ENCODE results near the gene CD63. TPM values are rescaled to one million over a fixed set of nuclear protein-coding genes. Genes with fewer than 3 reads are reported as not detected.

The CD63 gene
- total RNA-seq, 2 experiments from 2014 or later = 99.6 to 101 TPM

DNA sequence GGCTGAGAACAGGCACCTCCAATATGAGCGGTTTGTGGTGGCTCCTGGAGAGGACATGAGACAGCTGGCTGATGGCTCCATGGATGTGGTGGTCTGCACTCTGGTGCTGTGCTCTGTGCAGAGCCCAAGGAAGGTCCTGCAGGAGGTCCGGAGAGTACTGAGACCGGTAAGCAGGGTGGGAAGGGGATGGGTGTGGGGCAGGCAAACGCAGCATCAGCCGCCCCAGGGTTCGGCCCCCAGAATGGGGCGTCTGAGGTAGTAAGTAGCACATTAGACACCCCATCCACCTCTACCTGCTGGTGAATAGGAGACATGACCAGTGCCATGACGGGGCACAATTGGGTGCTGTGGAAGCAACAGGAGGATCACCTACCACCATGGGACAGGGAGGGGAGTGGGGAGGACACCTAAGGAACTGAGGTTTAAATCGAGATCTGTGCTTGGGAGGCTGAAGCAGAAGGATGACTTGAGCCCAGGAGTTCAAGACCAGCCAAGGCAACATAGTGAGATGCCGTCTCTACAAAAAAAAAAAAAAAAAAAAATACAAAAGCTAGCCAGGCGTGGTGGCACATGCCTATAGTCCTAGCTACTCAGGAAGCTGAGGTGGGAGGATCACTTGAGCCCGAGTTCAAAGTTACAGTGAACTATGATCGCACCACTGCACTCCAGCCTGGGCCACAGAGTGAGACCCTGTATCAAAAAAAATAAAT is 46.6 kb downstream of the CD63 start:
- ChIA-PET POLR2A (interaction anchor here (0.6 to 1.0 kb wide), 4 partner anchors 8 to 333 kb away, joined by 3 read pairs; partner anchors contain the start of gene CD63), CTCF (interaction anchor here (0.8 to 1.3 kb wide), 4 partner anchors 11 to 25 kb away, joined by 3 to 8 read pairs (median 4); no protein-coding TSS in a partner anchor)
- H3K36me3 Mint-ChIP-seq (ENCODE audit: low read depth) = no peaks in the 10 kb centered on the region
- no peaks in the 10 kb centered on the region for H3K9me3 Mint-ChIP-seq
- no peak overlapping the region for H3K4me3 Mint-ChIP-seq
- H3K27ac Mint-ChIP-seq = no peak overlapping the region
- DNase-seq (no peak), ATAC-seq (no peak)
- TF ChIP-seq, protein P1, sequence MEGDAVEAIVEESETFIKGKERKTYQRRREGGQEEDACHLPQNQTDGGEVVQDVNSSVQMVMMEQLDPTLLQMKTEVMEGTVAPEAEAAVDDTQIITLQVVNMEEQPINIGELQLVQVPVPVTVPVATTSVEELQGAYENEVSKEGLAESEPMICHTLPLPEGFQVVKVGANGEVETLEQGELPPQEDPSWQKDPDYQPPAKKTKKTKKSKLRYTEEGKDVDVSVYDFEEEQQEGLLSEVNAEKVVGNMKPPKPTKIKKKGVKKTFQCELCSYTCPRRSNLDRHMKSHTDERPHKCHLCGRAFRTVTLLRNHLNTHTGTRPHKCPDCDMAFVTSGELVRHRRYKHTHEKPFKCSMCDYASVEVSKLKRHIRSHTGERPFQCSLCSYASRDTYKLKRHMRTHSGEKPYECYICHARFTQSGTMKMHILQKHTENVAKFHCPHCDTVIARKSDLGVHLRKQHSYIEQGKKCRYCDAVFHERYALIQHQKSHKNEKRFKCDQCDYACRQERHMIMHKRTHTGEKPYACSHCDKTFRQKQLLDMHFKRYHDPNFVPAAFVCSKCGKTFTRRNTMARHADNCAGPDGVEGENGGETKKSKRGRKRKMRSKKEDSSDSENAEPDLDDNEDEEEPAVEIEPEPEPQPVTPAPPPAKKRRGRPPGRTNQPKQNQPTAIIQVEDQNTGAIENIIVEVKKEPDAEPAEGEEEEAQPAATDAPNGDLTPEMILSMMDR (IDR thresholded peaks at IDR 0.05) = no peak
- peaks cover 13% of the 10 kb centered on the region for H3K27me3 Mint-ChIP-seq
- intact Hi-C loops (cut with micrococcal nuclease) = no loop called here
- H3K4me1 Mint-ChIP-seq (ENCODE audit: low read depth) = peaks cover 11% of the 10 kb centered on the region

DNA sequence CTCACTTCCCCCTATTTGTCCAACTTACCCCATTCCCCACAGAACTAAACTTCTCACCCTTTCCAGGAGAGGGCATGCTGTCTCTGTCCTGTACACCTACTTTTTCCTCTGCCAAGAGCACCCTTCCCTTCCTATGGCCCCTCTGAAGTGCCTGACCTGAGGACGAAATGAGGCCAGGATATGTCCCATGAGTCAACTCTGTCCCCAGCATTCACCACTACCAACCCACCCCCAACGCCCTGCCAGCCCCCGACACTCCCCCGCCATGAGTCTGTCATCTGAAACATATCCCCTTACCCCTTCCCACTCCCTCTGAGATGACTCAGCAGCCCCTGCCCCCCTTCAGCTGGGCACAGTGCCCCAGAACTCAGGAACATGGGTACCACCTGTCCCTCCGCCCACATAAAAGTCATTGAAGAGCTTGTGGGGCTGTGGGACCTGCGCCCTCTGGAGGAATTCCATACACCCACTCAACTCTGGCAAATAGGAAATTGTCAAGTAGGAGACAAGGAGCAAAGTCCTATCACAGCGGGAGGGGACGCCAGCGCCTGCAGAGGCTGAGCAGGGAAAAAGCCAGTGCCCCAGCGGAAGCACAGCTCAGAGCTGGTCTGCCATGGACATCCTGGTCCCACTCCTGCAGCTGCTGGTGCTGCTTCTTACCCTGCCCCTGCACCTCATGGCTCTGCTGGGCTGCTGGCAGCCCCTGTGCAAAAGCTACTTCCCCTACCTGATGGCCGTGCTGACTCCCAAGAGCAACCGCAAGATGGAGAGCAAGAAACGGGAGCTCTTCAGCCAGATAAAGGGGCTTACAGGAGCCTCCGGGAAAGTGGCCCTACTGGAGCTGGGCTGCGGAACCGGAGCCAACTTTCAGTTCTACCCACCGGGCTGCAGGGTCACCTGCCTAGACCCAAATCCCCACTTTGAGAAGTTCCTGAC is 47.4 kb downstream of the CD63 start:
- peaks cover 10% of the 10 kb centered on the region for H3K4me1 Mint-ChIP-seq (ENCODE audit: low read depth)
- peaks cover 13% of the 10 kb centered on the region for H3K27me3 Mint-ChIP-seq
- DNase-seq = peak; percentile 9
- no peaks in the 10 kb centered on the region for H3K9me3 Mint-ChIP-seq
- TF ChIP-seq, protein P1 (IDR thresholded peaks at IDR 0.05) = no peak
- ATAC-seq = peak; percentile 71
- intact Hi-C loops (cut with micrococcal nuclease) = no loop called here
- POLR2A ChIA-PET = interaction anchor here (0.6 to 1.0 kb wide), 2 partner anchors 48 to 162 kb away, joined by 3 read pairs; partner anchors contain the start of gene CD63
- no peak overlapping the region for H3K27ac Mint-ChIP-seq
- H3K4me3 Mint-ChIP-seq = no peak overlapping the region
- CTCF ChIA-PET = interaction anchor here (0.8 to 1.3 kb wide), 4 partner anchors 12 to 57 kb away, joined by 3 to 5 read pairs (median 3); no protein-coding TSS in a partner anchor
- H3K36me3 Mint-ChIP-seq (ENCODE audit: low read depth) = no peaks in the 10 kb centered on the region

DNA sequence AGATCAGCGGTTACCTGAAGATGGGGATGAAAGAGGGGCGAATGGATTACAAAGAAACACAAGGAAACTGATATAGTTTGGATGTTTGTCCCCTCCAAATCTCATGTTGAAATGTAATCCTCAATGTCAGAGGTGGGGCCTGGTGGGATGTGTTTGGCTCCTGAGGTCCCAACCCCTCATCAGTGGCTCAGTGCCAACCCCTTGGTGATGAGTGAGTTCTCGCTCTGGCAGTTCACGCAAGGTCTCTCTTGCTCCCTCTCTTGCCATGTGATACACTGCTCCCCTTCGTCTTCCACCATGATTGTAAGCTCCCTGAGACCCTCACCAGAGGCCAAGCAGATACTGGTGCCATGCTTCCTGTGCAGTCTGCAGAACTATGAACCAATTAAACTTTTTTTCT is 49.1 kb downstream of the CD63 start:
- TF ChIP-seq, protein P1 (IDR thresholded peaks at IDR 0.05) = no peak
- POLR2A ChIA-PET = no interaction called here
- ATAC-seq (no peak), DNase-seq (no peak)
- Mint-ChIP-seq H3K27ac (no peak overlapping the region), H3K4me3 (no peak overlapping the region), H3K27me3 (peaks cover 13% of the 10 kb centered on the region), H3K9me3 (no peaks in the 10 kb centered on the region), H3K36me3 (ENCODE audit: low read depth) (no peaks in the 10 kb centered on the region), H3K4me1 (ENCODE audit: low read depth) (peaks cover 10% of the 10 kb centered on the region)
- CTCF ChIA-PET = no interaction called here
- intact Hi-C loops (cut with micrococcal nuclease) = no loop called here

DNA sequence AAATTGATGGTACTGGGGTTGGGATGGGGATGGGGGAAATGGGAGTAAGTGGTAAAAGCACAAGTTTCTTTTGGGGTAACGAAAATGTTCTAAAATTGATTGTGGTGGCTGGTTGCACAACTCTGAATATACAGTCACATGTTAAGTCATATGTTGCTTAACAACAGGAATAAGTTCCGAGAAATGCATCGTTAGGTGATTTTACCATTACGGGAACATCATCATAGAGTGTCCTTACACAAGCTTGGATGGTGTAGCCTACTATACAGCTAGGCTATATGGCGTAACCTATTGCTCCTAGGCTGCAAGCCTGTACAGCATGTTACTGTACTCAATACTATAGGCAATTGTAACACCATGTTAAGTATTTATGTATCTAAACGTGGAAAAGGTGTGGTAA is 52.1 kb downstream of the CD63 start:
- Mint-ChIP-seq H3K4me1 (ENCODE audit: low read depth) (peaks cover 10% of the 10 kb centered on the region), H3K27me3 (peaks cover 14% of the 10 kb centered on the region), H3K9me3 (no peaks in the 10 kb centered on the region), H3K36me3 (ENCODE audit: low read depth) (no peaks in the 10 kb centered on the region), H3K27ac (no peak overlapping the region), H3K4me3 (no peak overlapping the region)
- intact Hi-C loops (cut with micrococcal nuclease) = no loop called here
- POLR2A ChIA-PET = interaction anchor here (0.9 kb wide), 1 partner anchor 40 kb away, joined by 3 read pairs; no protein-coding TSS in a partner anchor
- ATAC-seq = no peak
- CTCF ChIA-PET = interaction anchor here (1.1 to 3.2 kb wide), 2 partner anchors 13 to 21 kb away, joined by 3 to 17 read pairs; no protein-coding TSS in a partner anchor
- TF ChIP-seq, protein P1 (IDR thresholded peaks at IDR 0.05) = no peak
- DNase-seq = no peak
